Karpas-422 (cell line): ENCODE results near the gene PLD2. TPM values are rescaled to one million over a fixed set of nuclear protein-coding genes. Genes with fewer than 3 reads are reported as not detected.

Source experiments
- DNase-seq: peaks from one replicate; pipeline ENCODE4 v3.0.0-alpha.2; 2015
- H2AFZ ChIP-seq: fragments of 200-600 bp; sonication (generic); 2 replicates; pipeline ENCODE4 v1.6.1; 2014; ENCODE audit warnings: antibody characterized with exemption, low read length, mixed read lengths
- H3K27ac ChIP-seq: fragments of 200-600 bp; sonication (generic); 2 replicates; pipeline ENCODE4 v1.5.1; 2014; ENCODE audit warnings: mild to moderate bottlenecking, low read length, moderate library complexity
- H3K27me3 ChIP-seq: fragments of 200-600 bp; sonication (generic); 2 replicates; pipeline ENCODE4 v1.6.1; 2014; ENCODE audit warnings: low read length, mixed read lengths
- H3K36me3 ChIP-seq: fragments of 200-600 bp; sonication (generic); 2 replicates; pipeline ENCODE4 v1.6.1; 2014; ENCODE audit warnings: low read length, mixed read lengths; ENCODE audit not compliant: insufficient read depth
- H3K4me1 ChIP-seq: fragments of 200-600 bp; sonication (generic); 2 replicates; pipeline ENCODE4 v1.6.1; 2014; ENCODE audit warnings: mild to moderate bottlenecking, low read length, mixed read lengths
- H3K4me2 ChIP-seq: fragments of 200-600 bp; sonication (generic); 2 replicates; pipeline ENCODE4 v1.6.1; 2014; ENCODE audit warnings: low read length, low read depth, mild to moderate bottlenecking; ENCODE audit not compliant: poor library complexity, severe bottlenecking
- H3K4me3 ChIP-seq: fragments of 200-600 bp; sonication (generic); 2 replicates; pipeline ENCODE4 v1.5.1; 2014; ENCODE audit warnings: mild to moderate bottlenecking, antibody characterized with exemption, low read length, mixed read lengths
- H3K79me2 ChIP-seq: fragments of 200-600 bp; sonication (generic); 2 replicates; pipeline ENCODE4 v1.6.1; 2014; ENCODE audit warnings: mild to moderate bottlenecking, low read length, mixed read lengths
- H3K9ac ChIP-seq: fragments of 200-600 bp; sonication (generic); 2 replicates; pipeline ENCODE4 v1.6.0; 2014; ENCODE audit warnings: low read length
- H3K9me2 ChIP-seq: fragments of 200-600 bp; sonication (generic), shearing (Covaris generic); replicated peaks from 2 replicates; pipeline ENCODE4 v1.6.0; 2014; ENCODE audit warnings: mild to moderate bottlenecking, low read length, moderate library complexity; ENCODE audit not compliant: insufficient read depth
- H3K9me3 ChIP-seq: fragments of 300-700, 200-600 bp; sonication (generic); 2 replicates; pipeline ENCODE4 v1.6.1; 2014; ENCODE audit warnings: low read length, mixed read lengths
- H4K20me1 ChIP-seq: fragments of 200-600 bp; sonication (generic); 2 replicates; pipeline ENCODE4 v1.6.1; 2014; ENCODE audit warnings: mild to moderate bottlenecking, antibody characterized with exemption, low read length, low read depth; ENCODE audit not compliant: insufficient read depth
- total RNA-seq: library from RNA; depleted of rRNA; stranded (reverse); fragments of >200 nt; shearing (Covaris generic); gene quantifications from 2 replicates; pipeline ENCODE4 v1.2.3, GENCODE V29; 2014; ENCODE audit warnings: low replicate concordance

The PLD2 gene
- total RNA-seq, 1 experiment from 2014 or later = 13.1 TPM

DNA sequence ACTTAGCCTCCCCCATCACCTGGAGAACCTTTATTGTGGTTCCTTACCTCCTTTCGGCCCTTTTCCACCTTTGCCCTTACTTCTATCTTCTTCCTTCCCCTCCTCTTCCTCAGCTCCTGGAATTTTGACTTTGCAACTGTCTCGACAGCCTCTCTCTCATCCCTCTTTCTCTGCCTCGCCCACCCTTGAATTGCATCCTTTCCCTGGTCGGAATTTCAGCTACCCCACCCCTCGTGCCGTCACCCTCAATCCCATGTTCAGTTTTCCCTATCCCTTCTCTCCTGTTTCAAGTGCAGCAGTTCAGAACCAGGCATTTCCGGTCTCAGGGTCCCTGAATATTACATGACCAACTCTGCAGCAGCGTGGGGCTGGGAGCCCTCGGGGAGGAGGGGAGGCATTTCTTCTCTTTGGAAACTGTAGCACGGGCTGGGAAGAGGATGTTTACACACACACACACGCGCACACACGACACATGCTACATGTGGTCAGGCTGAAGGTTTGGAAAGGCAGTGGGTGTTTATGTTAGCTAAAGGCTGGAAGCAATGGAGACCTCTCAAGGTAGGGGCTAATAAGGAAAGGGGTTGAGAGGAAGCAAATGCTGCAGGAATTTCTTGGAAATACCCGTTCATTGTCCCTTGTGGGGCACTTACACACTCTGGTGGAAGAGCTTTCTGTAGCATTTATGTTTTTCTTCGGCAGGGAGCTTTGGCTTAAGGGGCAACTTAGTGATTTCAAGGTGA lies 27.2 kb downstream of the PLD2 start:
- Histone ChIP-seq H3K9me2 (no peaks in the 10 kb centered on the region), H3K4me3 (peak overlapping the region; percentile 89), H3K9ac (peak overlapping the region; percentile 88), H2AFZ (peak overlapping the region; percentile 19; the same call in 1 of the 2 replicates), H3K27ac (peak overlapping the region; percentile 56), H3K9me3 (no peaks in the 10 kb centered on the region), H3K79me2 (peaks cover 57% of the 10 kb centered on the region), H3K4me2 (peak overlapping the region; percentile 82), H3K27me3 (no peaks in the 10 kb centered on the region), H4K20me1 (peaks cover 9% of the 10 kb centered on the region; the same call in 1 of the 2 replicates), H3K4me1 (peaks cover 18% of the 10 kb centered on the region), H3K36me3 (no peaks in the 10 kb centered on the region)
- DNase-seq = peak; percentile 65

DNA sequence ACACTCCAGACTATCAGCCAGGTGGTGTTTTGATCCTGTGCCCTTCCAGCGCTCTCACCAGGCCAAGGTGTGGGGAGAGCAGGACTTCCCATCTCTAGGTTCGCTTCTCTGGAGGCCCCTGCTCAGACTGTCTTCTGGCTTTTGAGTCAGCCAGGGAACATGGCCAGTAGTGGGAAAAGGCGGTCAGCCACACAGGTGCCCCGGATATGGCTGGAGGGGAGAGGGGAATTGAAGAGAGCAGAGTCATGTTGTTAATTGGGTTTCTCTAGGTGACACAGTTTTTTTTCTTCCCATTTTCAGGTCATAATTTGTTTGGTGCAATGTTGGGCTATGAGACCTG lies 27.7 kb downstream of the PLD2 start:
- Histone ChIP-seq H3K9ac (peak overlapping the region; percentile 88), H3K4me2 (peak overlapping the region; percentile 82), H4K20me1 (peaks cover 9% of the 10 kb centered on the region; the same call in 1 of the 2 replicates)

DNA sequence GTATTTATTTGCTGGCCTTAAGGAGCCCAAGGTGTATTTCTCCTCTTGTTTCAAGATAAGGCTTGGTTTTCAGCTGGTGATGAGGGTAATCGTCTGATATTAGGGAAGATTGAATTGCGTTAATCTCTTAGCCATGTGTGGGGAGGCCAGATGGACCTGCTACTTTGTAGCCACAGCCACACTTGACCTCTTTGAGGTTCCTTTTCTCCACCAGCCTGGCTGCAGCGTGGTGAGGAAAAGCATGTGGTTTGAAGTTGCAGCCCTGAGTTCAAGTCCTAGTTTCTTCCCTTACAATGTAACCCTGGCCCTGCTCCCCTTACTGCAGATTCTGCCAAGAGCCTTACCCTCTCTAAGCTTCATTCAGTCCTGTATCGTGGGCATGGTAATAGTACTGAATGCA lies 29.3 kb downstream of the PLD2 start:
- H3K9me3 ChIP-seq = no peaks in the 10 kb centered on the region
- DNase-seq = no peak
- peaks cover 78% of the 10 kb centered on the region for H3K79me2 ChIP-seq
- no peak overlapping the region for H2AFZ ChIP-seq
- no peaks in the 10 kb centered on the region for H3K27me3 ChIP-seq
- peaks cover 18% of the 10 kb centered on the region for H3K4me1 ChIP-seq
- H3K27ac ChIP-seq = no peak overlapping the region
- no peaks in the 10 kb centered on the region for H3K9me2 ChIP-seq
- H3K9ac ChIP-seq = no peak overlapping the region
- no peak overlapping the region for H3K4me3 ChIP-seq
- no peak overlapping the region for H3K4me2 ChIP-seq
- H3K36me3 ChIP-seq = no peaks in the 10 kb centered on the region
- H4K20me1 ChIP-seq = peaks cover 17% of the 10 kb centered on the region; the same call in 1 of the 2 replicates

More for the DNA sequence above, 27.7 kb downstream of the PLD2 start:
- Histone ChIP-seq H3K27ac (no peak overlapping the region; the same call in 1 of the 2 replicates), H3K27me3 (no peaks in the 10 kb centered on the region), H3K79me2 (peaks cover 62% of the 10 kb centered on the region), H3K9me2 (no peaks in the 10 kb centered on the region), H3K4me3 (peak overlapping the region; percentile 89), H3K4me1 (peaks cover 18% of the 10 kb centered on the region), H3K36me3 (no peaks in the 10 kb centered on the region), H3K9me3 (no peaks in the 10 kb centered on the region), H2AFZ (no peak overlapping the region)
- no peak for DNase-seq

DNA sequence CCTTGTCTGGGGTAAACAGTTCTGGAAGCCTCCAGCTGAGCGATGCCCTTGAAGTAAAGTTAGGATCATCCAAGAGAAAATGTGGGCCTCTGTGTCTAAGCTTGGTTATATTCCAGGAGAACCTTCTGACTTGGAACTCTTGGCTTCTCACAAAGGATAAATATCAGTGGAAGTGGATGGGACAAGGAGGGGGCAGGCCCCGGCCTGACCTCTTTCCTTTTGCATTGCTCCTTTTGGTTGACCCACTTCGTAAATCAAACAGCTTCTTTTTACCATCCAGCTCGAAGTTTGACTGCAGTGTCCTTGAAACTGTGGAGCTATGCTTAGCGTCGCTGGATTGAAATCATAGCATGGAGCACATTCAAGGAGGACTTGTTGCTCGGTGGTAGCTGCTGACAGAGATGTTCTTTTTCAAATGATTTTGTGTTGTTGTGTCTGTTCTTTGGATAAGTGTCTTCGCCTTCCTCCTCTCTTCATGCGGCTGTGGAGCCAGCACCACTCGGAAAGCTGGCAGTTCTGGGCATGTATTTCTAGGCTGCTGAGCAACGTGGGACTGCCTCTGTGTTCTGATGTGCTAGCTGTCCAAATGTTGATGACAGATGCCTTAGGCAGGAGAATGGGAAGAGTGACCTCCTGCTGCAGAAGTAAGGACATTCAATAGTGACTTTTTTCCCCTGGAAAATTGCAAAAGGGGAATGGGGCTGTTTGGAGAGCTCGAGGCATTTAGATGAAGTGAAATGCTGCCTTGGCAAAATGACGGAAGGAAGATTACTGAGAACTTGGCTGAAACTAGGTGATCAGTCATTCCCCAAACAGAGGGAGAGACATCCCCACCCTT lies 30.7 kb downstream of the PLD2 start:
- DNase-seq = no peak
- peaks cover 20% of the 10 kb centered on the region; the same call in 1 of the 2 replicates for H4K20me1 ChIP-seq
- H3K27me3 ChIP-seq = no peaks in the 10 kb centered on the region
- no peaks in the 10 kb centered on the region for H3K9me3 ChIP-seq
- no peak overlapping the region for H2AFZ ChIP-seq
- no peak overlapping the region for H3K27ac ChIP-seq
- H3K36me3 ChIP-seq = no peaks in the 10 kb centered on the region
- H3K4me1 ChIP-seq = peaks cover 18% of the 10 kb centered on the region
- no peaks in the 10 kb centered on the region for H3K9me2 ChIP-seq
- H3K4me3 ChIP-seq = no peak overlapping the region
- H3K9ac ChIP-seq = no peak overlapping the region
- peaks cover 90% of the 10 kb centered on the region for H3K79me2 ChIP-seq
- no peak overlapping the region for H3K4me2 ChIP-seq

DNA sequence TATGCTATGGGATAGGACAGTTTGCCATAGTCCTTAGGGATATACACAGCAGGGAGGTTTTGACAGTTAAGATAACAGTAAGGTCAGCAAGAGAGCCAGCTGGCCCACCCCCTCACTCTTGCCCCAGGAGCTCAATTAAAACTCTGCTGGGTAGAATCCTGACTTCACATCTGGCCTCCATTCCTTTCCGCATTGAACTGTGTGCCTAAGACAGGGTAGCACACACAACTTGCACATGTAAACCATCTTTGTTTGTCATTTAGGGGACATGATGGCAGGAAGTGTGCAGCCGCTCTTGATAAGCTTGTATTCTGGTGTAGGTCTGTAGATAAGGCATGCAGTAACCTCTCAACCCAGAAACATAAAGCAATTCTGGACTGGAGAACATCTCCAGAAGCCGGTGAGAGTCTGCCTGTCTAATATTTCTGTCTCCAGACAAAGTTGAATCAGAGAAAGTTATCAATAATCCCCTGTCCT lies 31.4 kb downstream of the PLD2 start:
- Histone ChIP-seq H3K4me2 (no peak overlapping the region), H3K79me2 (peaks cover 94% of the 10 kb centered on the region), H3K9ac (no peak overlapping the region), H3K27me3 (no peaks in the 10 kb centered on the region), H3K36me3 (no peaks in the 10 kb centered on the region), H3K4me1 (peaks cover 16% of the 10 kb centered on the region), H3K9me3 (no peaks in the 10 kb centered on the region), H3K4me3 (no peak overlapping the region), H3K27ac (no peak overlapping the region), H4K20me1 (peaks cover 20% of the 10 kb centered on the region; the same call in 1 of the 2 replicates), H3K9me2 (no peaks in the 10 kb centered on the region), H2AFZ (no peak overlapping the region)
- DNase-seq = no peak

DNA sequence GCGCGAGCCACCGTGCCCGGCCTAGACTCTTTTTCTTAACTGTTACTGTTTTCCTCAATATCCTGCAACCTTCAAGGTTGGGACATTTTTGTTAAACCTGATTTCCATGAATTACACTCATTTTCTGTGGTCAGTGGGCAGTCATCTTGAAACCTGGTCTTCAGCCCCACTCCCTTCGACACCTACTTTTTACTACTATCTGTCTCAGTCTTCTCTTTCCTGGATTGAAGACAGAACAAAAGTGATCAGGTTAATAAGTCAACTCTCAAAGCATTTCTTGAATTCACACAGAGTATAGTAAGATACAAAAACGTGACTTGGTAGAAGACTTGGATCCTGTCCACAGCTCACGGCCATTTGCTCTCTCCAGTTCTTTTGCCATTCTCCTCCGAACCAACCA lies 32.3 kb downstream of the PLD2 start:
- Histone ChIP-seq H3K4me2 (no peak overlapping the region), H3K36me3 (no peaks in the 10 kb centered on the region), H3K4me3 (no peak overlapping the region), H4K20me1 (peaks cover 20% of the 10 kb centered on the region; the same call in 1 of the 2 replicates), H3K9ac (no peak overlapping the region), H3K9me2 (no peaks in the 10 kb centered on the region), H3K79me2 (peaks cover 94% of the 10 kb centered on the region), H3K27ac (no peak overlapping the region), H3K27me3 (no peaks in the 10 kb centered on the region), H2AFZ (no peak overlapping the region), H3K4me1 (peaks cover 14% of the 10 kb centered on the region), H3K9me3 (no peaks in the 10 kb centered on the region)
- no peak for DNase-seq

DNA sequence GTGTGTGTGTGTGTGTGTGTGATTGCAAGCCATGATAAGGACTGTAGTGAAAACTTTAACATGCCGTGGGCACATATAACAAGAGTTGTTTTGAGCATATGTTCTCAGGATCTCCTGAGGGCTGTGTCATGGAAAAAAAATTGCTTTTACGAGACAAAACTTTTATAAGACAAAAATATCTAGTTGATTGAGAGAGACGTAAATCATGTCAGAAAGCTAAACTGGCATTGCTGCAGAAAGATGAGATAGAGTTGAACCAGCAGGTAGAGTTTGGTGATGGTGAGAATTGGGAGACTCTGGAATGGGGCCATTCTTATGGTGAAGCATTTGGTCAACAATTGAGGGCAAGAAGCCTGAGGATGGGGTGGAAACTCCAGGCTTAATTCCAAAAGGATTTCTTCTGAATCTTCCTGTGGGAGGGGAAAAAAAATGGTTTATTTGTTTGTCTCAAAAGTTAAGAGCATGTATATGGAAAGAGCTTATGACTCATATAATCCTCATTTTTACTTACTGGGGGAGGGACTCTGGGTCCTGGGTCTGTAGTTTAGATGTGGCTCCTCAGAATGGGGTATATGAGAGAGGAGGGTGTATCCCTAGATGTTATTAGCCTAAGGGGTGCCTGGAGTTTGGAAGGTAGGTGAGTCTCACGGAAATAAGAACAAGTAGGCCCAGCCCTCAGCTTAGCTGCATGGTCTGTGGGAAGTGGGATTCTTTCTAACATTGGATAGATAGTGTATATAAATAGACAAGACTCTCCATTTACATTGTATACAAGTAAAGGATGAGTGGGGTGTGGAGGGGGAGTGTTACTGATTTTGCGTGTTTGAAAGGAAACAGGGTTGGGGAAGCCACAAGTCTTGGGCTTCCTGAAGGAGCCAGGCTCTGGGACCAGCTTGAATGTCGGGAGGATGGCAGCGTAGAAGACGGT lies 33.3 kb downstream of the PLD2 start:
- H3K4me2 ChIP-seq = no peak overlapping the region
- H3K27ac ChIP-seq = no peak overlapping the region
- H3K9me3 ChIP-seq = no peaks in the 10 kb centered on the region
- H3K36me3 ChIP-seq = no peaks in the 10 kb centered on the region
- peaks cover 20% of the 10 kb centered on the region; the same call in 1 of the 2 replicates for H4K20me1 ChIP-seq
- no peak overlapping the region for H3K4me3 ChIP-seq
- H3K9ac ChIP-seq = no peak overlapping the region
- H2AFZ ChIP-seq = no peak overlapping the region
- H3K27me3 ChIP-seq = no peaks in the 10 kb centered on the region
- H3K9me2 ChIP-seq = no peaks in the 10 kb centered on the region
- H3K4me1 ChIP-seq = peaks cover 13% of the 10 kb centered on the region
- DNase-seq = no peak
- peaks cover 94% of the 10 kb centered on the region for H3K79me2 ChIP-seq
